Esophagus (tissue), 2 donors: ENCODE data around the gene ARPC1A. TPM values are rescaled to one million over a fixed set of nuclear protein-coding genes. Genes with fewer than 3 reads are reported as not detected.
"Not testable (repeated sequence)": the region's sequence is repeated elsewhere in the genome, so short reads cannot be mapped to it uniquely, and the experiment has no call there.

ENCODE experiments used
- H3K27ac ChIP-seq, 2 donors: one replicate each; pipeline ENCODE4 v1.5.1; 2013; ENCODE audit warnings: low read depth in 2 of 2, mild to moderate bottlenecking in 2 of 2, inconsistent platforms in 1 of 2, low read length in 1 of 2, moderate library complexity in 1 of 2
- H3K27me3 ChIP-seq, 2 donors: one replicate each; pipeline ENCODE4 v1.6.1; 2013; ENCODE audit warnings: low read length in 2 of 2, control low read depth in 1 of 2, mild to moderate bottlenecking in 1 of 2; ENCODE audit not compliant: insufficient read depth in 2 of 2, control insufficient read depth in 1 of 2
- H3K36me3 ChIP-seq, 2 donors: one replicate each; pipeline ENCODE4 v1.6.1; 2013; ENCODE audit warnings: low read length in 1 of 2; ENCODE audit not compliant: control insufficient read depth in 2 of 2, insufficient read depth in 2 of 2
- H3K4me1 ChIP-seq, 2 donors: one replicate each; pipeline ENCODE4 v1.6.1; 2013; ENCODE audit warnings: low read length in 1 of 2; ENCODE audit not compliant: control insufficient read depth in 2 of 2, insufficient read depth in 2 of 2
- H3K4me3 ChIP-seq, 2 donors: one replicate each; pipeline ENCODE4 v1.5.1; 2013; ENCODE audit warnings: low read length in 2 of 2, mild to moderate bottlenecking in 2 of 2, low read depth in 1 of 2, moderate library complexity in 1 of 2
- H3K9me3 ChIP-seq, 2 donors: one replicate each; pipeline ENCODE4 v1.6.1; 2013; ENCODE audit warnings: mild to moderate bottlenecking in 2 of 2, low read depth in 1 of 2, low read length in 1 of 2, moderate library complexity in 1 of 2; ENCODE audit not compliant: control insufficient read depth in 2 of 2, insufficient read depth in 1 of 2
- WGBS, 2 donors: extraction: QIAGEN DNeasy Blood & Tissue Kit; methylation state at CpG; one replicate each; pipeline ENCODE4 v1.1.7; 2013; 5-methylcytosine and 5-hydroxymethylcytosine counted together
- polyA plus RNA-seq, 2 donors: library from polyadenylated mRNA; stranded (reverse); fragments of 200-250 nt; gene quantifications; one replicate each; pipeline ENCODE4 v1.2.3, GENCODE V29; 2013
- donor health status: healthy with polysubstance abuse.
- donor health status: Bipolar disorder and iron deficiency.

ARPC1A gene
- 100 to 1,000 TPM; 150 to 209 TPM for polyA plus RNA-seq

DNA sequence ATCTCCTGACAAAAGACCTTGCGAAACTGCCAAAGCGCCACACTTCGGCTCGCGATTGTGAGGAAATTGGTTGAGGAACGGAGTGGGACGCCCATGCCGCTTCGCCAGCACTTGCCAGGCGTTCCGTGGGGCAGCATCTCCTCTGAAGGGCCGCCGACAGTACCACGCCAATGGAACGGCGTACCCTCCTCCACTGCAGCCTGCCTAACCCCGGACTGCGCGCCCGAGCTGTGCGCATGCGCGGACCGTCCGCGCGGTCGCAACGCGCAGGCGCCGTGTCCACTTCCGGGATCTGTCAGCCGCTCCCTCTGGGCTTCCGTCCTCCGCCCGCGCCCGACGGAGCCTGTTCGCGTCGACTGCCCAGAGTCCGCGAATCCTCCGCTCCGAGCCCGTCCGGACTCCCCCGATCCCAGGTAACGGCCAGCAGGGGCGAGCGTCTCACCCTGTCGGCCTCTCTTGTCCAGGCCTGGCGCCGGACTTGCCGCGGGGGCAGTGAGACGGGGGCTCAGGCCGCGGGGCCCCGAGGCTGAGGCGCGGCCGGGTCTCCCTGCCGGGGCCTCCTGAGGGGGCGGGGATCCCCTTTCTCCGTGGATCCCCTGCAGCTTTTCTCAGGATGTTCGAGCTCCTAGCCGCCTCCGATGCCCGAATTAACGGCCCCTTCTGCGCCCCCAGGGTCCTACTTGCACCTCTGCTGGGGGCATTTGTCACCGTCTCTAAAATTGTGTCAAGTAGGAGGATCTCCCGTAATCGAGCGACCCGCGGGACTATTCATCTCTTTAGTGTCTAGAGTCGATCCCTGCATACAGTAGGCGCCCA is at the start of gene ARPC1A:
TSS of gene ARPC1A (plus strand) at position 307 of the 816 bp plus-strand sequence. CDS start 7,456 bp downstream, outside the sequence.
- no peaks in the 10 kb centered on the region for H3K9me3 ChIP-seq
- H3K4me3 ChIP-seq: peak within 1 kb of the TSS; percentile 87 to 100
- H3K27ac ChIP-seq: peak within 1 kb of the TSS; percentile 58 to 96
- no peaks in the 10 kb centered on the region for H3K27me3 ChIP-seq
- H3K36me3 ChIP-seq: no peaks in the 10 kb centered on the region
- WGBS, 2 donors: 0% methylated on average over 82 of the region's 82 CpGs
- H3K4me1 ChIP-seq: peaks cover 0 to 4% of the 10 kb centered on the region in 2 donors

DNA sequence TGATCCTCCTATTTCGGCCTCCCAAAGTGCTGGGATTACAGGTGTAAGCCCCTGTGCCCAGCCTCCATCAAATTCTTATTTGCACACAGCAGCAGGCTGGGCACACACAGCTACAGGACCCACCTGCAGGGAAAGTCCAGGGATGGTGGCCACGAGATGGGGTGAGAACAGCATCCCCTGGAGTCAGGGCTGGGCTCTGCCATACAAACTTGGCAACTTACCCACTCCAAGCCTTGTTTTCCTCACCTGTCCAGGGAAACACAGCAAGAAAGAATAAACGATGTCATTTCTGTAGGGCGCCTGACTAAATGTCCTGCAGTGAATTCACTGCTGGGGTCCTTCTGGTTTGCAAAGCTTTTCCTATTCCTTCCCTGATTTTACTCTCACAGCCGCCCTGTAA is 47.5 kb upstream of the ARPC1A start:
- no peak overlapping the region for H3K4me3 ChIP-seq
- H3K27ac ChIP-seq: no peak overlapping the region
- H3K9me3 ChIP-seq: no peaks in the 10 kb centered on the region
- peaks cover 0 to 5% of the 10 kb centered on the region in 2 donors for H3K4me1 ChIP-seq
- no peaks in the 10 kb centered on the region for H3K36me3 ChIP-seq
- WGBS, 2 donors: 78 to 79% methylated on average over 5 of the region's 5 CpGs
- H3K27me3 ChIP-seq: no peaks in the 10 kb centered on the region

DNA sequence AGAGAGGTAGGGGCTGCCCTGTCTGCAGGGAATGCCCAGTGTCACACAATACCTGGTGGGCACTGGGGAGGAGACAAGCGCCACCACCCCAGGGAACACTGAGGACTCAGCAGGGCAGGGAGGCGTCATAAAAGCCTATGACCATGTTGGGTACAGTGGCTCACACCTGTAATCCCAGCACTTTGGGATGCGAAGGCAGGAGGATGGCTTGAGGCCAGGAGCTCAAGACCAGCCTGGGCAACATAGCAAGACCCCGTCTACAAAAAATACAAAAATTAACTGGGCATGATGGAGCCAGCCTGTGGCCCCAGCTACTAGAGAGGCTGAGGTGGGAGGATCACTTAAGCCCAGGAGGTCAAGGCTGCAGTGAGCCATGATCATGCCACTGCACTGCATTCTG is 41.5 kb upstream of the ARPC1A start:
- 93 to 96% methylated on average over 4 of the region's 4 CpGs for WGBS, 2 donors
- not testable (repeated sequence) for H3K27ac ChIP-seq, H3K9me3 ChIP-seq, H3K27me3 ChIP-seq, H3K36me3 ChIP-seq, H3K4me1 ChIP-seq, H3K4me3 ChIP-seq

DNA sequence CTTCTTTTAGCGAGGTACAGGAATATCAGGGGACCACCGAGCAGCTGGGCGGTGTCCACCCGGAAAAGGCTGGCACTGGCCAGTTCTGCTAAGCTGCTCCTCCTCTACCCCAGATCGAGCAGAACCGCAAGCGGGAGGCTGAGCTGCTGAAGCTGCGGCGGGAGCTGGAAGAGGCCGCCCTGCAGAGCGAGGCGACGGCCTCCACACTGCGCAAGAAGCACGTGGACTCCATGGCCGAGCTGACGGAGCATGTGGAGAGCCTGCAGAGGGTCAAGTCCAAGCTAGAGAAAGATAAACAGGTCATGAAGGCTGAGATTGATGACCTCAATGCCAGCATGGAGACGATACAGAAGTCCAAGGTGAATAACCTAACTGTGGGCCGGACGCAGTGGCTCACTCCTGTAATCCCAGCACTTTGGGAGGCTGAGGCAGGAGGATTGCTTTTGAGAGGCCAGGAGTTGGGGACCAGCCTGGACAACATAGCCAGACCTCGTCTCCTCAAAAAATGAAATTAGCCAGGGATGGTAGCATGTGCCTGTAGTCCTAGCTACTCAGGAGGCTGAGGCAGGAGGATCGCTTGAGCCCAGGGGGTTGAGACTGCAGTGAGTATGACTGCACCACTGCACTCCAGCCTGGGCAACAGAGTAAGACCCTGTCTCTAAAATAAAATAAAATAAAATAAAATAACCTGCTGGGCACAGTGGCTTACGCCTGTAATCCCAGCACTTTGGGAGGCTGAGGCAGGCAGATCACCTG is 37.7 kb upstream of the ARPC1A start:
- Histone ChIP-seq H3K4me1 (no peaks in the 10 kb centered on the region), H3K9me3 (no peaks in the 10 kb centered on the region), H3K36me3 (no peaks in the 10 kb centered on the region), H3K27ac (no peak overlapping the region), H3K27me3 (no peaks in the 10 kb centered on the region), H3K4me3 (no peak overlapping the region)
- 92 to 94% methylated on average over 23 of the region's 23 CpGs for WGBS, 2 donors

DNA sequence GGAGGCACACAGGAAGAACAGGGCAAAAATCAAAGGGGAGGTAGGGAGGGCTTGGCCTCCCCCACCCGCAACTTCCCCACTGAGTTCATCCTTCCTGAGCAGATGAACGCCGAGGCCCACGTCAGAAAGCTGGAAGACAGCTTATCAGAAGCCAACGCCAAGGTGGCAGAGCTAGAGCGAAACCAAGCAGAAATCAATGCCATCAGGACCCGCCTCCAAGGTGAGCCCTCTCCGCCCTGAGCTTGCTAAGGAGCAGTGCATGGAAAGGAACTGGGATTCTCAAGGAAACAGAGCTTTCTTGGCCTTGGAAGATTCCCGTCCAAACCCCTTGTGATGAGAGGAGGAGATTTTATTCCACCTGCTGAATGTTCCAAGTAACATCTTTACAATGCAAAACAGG is 36.5 kb upstream of the ARPC1A start:
- WGBS, 2 donors: 64 to 78% methylated on average over 9 of the region's 9 CpGs
- Histone ChIP-seq H3K4me1 (no peaks in the 10 kb centered on the region), H3K27ac (no peak overlapping the region), H3K4me3 (no peak overlapping the region), H3K36me3 (no peaks in the 10 kb centered on the region), H3K27me3 (no peaks in the 10 kb centered on the region), H3K9me3 (no peaks in the 10 kb centered on the region)

DNA sequence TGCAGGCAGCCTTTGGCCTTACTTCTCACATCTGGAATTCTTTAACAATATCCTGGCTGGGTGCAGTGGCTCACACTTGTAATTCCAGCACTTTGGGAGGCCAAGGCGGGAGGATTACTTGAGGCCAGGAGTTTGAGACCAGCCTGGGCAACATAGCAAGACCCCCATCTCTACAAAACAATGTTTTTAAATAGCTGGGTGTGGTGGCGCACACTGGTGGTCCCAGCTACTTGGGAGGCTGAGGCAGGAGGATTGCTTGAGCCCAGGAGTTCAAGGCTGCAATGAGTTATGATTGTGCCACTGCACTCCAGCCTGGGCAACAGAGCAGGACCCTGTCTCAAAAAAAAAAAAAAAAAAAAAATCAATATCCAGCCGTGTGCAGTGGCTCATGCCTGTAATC is 35.5 kb upstream of the ARPC1A start:
- H3K4me1 ChIP-seq, H3K27ac ChIP-seq, H3K27me3 ChIP-seq, H3K4me3 ChIP-seq, H3K36me3 ChIP-seq, H3K9me3 ChIP-seq: not testable (repeated sequence)
- 90 to 93% methylated on average over 3 of the region's 3 CpGs for WGBS, 2 donors

DNA sequence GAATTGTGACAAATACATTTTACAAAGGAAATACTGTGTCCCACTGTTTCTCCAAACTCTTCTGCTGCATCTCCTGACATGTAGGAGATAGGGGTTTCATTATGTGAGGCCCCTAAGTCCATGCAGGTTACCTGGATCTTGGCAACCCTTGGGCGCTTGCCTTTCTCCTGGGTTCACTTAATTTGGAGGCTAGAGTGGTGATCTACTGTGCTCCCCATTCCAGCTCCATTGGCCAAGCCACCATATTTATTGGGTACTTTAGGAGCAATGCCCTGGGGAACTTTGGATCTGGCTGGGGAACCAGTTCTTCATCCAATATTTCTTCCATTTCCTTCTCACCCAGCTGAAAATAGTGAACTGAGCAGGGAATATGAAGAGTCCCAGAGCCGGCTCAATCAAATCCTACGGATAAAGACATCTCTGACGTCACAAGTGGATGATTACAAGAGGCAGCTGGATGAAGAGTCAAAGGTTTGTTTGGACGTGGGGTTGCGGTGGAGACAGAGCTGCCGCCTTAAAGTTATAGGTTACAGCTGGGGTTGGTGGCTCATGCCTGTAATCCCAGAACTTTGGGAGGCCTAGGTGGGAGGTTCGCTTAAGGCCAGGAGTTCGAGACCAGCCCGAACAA is 34.6 kb upstream of the ARPC1A start:
- Histone ChIP-seq H3K27me3 (no peaks in the 10 kb centered on the region), H3K27ac (no peak overlapping the region)
- WGBS, 2 donors: 79 to 82% methylated on average over 10 of the region's 10 CpGs

DNA sequence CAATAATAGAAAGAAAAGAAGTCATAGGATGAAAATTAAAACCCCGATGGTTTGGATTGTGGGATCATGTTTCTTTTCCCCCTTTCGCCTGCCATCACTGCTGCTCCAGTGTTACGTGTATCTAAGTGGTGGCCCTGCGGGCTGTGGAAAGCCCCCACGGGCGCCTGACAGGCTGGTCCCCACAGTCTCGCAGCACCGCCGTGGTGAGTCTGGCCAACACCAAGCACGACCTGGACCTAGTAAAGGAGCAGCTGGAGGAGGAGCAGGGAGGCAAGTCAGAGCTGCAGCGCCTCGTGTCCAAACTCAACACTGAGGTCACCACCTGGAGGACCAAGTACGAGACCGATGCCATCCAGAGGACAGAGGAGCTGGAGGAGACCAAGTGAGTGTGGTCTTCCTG is 33.6 kb upstream of the ARPC1A start:
- WGBS, 2 donors: 89 to 93% methylated on average over 14 of the region's 14 CpGs

More for the DNA sequence above, 34.6 kb upstream of the ARPC1A start:
- Histone ChIP-seq H3K4me3 (no peak overlapping the region), H3K4me1 (no peaks in the 10 kb centered on the region), H3K9me3 (no peaks in the 10 kb centered on the region), H3K36me3 (no peaks in the 10 kb centered on the region)

DNA sequence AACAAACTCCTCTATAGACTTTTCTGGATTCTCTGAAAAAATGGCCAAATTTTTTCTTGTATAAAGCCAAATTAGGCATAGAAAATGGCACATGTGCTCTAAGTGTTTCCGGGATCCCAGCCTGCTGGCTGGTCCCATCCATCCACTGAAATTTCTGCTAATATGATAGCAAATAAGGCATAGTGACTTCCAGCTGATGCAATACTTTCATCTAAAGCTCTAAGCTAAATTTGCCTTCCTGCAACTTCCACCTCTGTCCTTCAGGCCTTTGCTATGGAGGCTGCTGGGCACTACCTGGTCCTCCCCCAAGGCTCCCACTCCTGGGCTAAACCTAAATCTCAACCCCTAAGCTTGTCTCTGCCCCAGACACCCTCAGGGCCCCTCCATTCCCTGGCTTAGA is 32.5 kb upstream of the ARPC1A start:
- Histone ChIP-seq H3K4me1 (no peaks in the 10 kb centered on the region), H3K27me3 (no peaks in the 10 kb centered on the region), H3K27ac (peak overlapping the region in 1 of 2 donors; percentile 14), H3K36me3 (no peaks in the 10 kb centered on the region), H3K9me3 (no peaks in the 10 kb centered on the region), H3K4me3 (no peak overlapping the region)
- 97 to 100% methylated on average over 1 of the region's 1 CpG for WGBS, 2 donors

More for the DNA sequence above, 33.6 kb upstream of the ARPC1A start:
- H3K4me1 ChIP-seq: no peaks in the 10 kb centered on the region
- H3K27me3 ChIP-seq: no peaks in the 10 kb centered on the region
- H3K4me3 ChIP-seq: no peak overlapping the region
- no peak overlapping the region for H3K27ac ChIP-seq
- no peaks in the 10 kb centered on the region for H3K9me3 ChIP-seq
- H3K36me3 ChIP-seq: no peaks in the 10 kb centered on the region
